Right forelimb (tissue), 1 donor: Measurements from ENCODE around the gene RRP7A.
"Not testable (repeated sequence)": the region's sequence is repeated elsewhere in the genome, so short reads cannot be mapped to it uniquely, and the experiment has no call there.

Experiments
- DNase-seq: peaks from one replicate; pipeline ENCODE4 v3.0.0-alpha.2; 2018

The RRP7A gene

GRCh38 chr22:42493393-42493792 lies 26.2 kb downstream of the RRP7A start:
- no peak for DNase-seq

- no peak for DNase-seq
Measured at GRCh38 chr22:42492323-42492690, 27.3 kb downstream of the RRP7A start.

GRCh38 chr22:42490243-42490832 lies 29.3 kb downstream of the RRP7A start:
- DNase-seq: no peak

- no peak for DNase-seq
Measured at GRCh38 chr22:42489000-42489399, 30.6 kb downstream of the RRP7A start.

GRCh38 chr22:42484506-42484905 lies 35.1 kb downstream of the RRP7A start:
- no peak for DNase-seq

GRCh38 chr22:42483610-42484223 lies 35.9 kb downstream of the RRP7A start:
- DNase-seq: not testable (repeated sequence)

GRCh38 chr22:42475122-42475521 lies 44.5 kb downstream of the RRP7A start:
- DNase-seq: no peak

GRCh38 chr22:42473484-42474193 lies 46.0 kb downstream of the RRP7A start:
- DNase-seq: no peak

GRCh38 chr22:42472671-42473070 lies 46.9 kb downstream of the RRP7A start:
- DNase-seq: no peak

GRCh38 chr22:42471441-42471840 lies 48.2 kb downstream of the RRP7A start:
- no peak for DNase-seq

GRCh38 chr22:42470366-42471082 lies 49.1 kb downstream of the RRP7A start:
- DNase-seq: no peak

- DNase-seq: no peak
Measured at GRCh38 chr22:42468841-42469240, 50.8 kb downstream of the RRP7A start.

GRCh38 chr22:42462016-42462415 lies 57.6 kb downstream of the RRP7A start:
- DNase-seq: no peak

GRCh38 chr22:42461511-42461910 lies 58.1 kb downstream of the RRP7A start:
- no peak for DNase-seq
